Esophagus muscularis mucosa (tissue), 4 donors: ENCODE measurements around the gene LRGUK. TPM values are rescaled to one million over a fixed set of nuclear protein-coding genes. Genes with fewer than 3 reads are reported as not detected.

Experiments
- DNase-seq: peaks from one replicate; pipeline ENCODE4 v3.0.0-alpha.2; 2017; ENCODE audit errors: extremely low spot score
- H3K27ac ChIP-seq, 4 donors: fragments of 200-600 bp; sonication (generic); replicated peaks in 1 of 4; 1 replicate in 3 of 4; 2 replicates in 1 of 4; pipeline ENCODE4 v1.5.1; 2016 to 2019; ENCODE audit warnings: mild to moderate bottlenecking in 1 of 4
- H3K27me3 ChIP-seq, 4 donors: fragments of 200-600 bp; sonication (generic); one replicate each; pipeline versions ENCODE4 v1.5.1 to v1.6.0; 2016 to 2019
- H3K36me3 ChIP-seq, 4 donors: fragments of 200-600 bp; sonication (generic); one replicate each; pipeline ENCODE4 v1.5.1; 2016 to 2019
- H3K4me1 ChIP-seq, 4 donors: fragments of 200-600 bp; sonication (generic); one replicate each; pipeline ENCODE4 v1.5.1; 2016 to 2019
- H3K4me3 ChIP-seq, 4 donors: fragments of 200-600 bp; sonication (generic); 1 replicate in 2 of 4; 2 replicates in 2 of 4; pipeline ENCODE4 v1.5.1; 2016 to 2019; ENCODE audit warnings: mild to moderate bottlenecking in 4 of 4, moderate library complexity in 1 of 4
- H3K9me3 ChIP-seq, 4 donors: fragments of 200-600 bp; sonication (generic); 1 replicate in 3 of 4; 2 replicates in 1 of 4; pipeline ENCODE4 v1.5.1; 2016 to 2019
- EP300 ChIP-seq: sonication (generic); formaldehyde crosslinking; IDR thresholded peaks from one replicate; pipeline ENCODE4 v1.6.1; 2017; ENCODE audit warnings: antibody characterized with exemption
- POLR2A ChIP-seq: fragments of 450-650 bp; IDR thresholded peaks from one replicate; pipeline ENCODE4 v1.6.1; 2017; ENCODE audit warnings: antibody characterized with exemption, moderate library complexity, mild to moderate bottlenecking, low read depth
- POLR2AphosphoS5 ChIP-seq, 2 donors: sonication (generic); formaldehyde crosslinking; IDR thresholded peaks; one replicate each; pipeline ENCODE4 v1.6.1; 2017; ENCODE audit warnings: antibody characterized with exemption in 2 of 2
- WGBS: methylation state at CpG from one replicate; pipeline ENCODE4 v1.1.5; 2018; 5-methylcytosine and 5-hydroxymethylcytosine counted together
- intact Hi-C: fragments of 100-400 bp; cut with DNase I; formaldehyde crosslinking; loops from one replicate; pipeline ENCODE4 v1.15.1; 2023
- total RNA-seq, 4 donors: library from RNA; depleted of rRNA; stranded (reverse); fragments of >200 nt; gene quantifications; one replicate each; pipeline versions ENCODE4 v1.1.0 to v1.2.1, GENCODE V29; 2016
- TF ChIP-seq, protein P1 (sequence below), 3 experiments: fragments of 200-600 bp in 2 of 3; fragments of 450-650 bp in 1 of 3; sonication (generic) in 2 of 3; IDR thresholded peaks; one replicate each; pipeline ENCODE4 v1.5.1; 2017 to 2019; ENCODE audit warnings: antibody characterized with exemption in 3 of 3, mild to moderate bottlenecking in 2 of 3, moderate library complexity in 1 of 3

The LRGUK gene
- total RNA-seq, 4 donors from 2014 or later: 0.13 to 0.83 (median 0.31) TPM

GRCh38 chr7:134302120-134302519, 175.0 kb downstream of the LRGUK start:
- WGBS: 62% methylated on average over 2 of the region's 2 CpGs
- peaks cover 0 to 61% (median 19%) of the 10 kb centered on the region in 4 donors for H3K36me3 ChIP-seq
- peak overlapping the region in 3 of 4 donors; percentile 20 to 56 (median 23) for H3K27ac ChIP-seq
- no peak for DNase-seq
- intact Hi-C loops: no loop called here
- TF ChIP-seq POLR2A (no peak), EP300 (no peak), POLR2AphosphoS5 (IDR thresholded peaks at IDR 0.05) (no peak)
- TF ChIP-seq, protein P1, sequence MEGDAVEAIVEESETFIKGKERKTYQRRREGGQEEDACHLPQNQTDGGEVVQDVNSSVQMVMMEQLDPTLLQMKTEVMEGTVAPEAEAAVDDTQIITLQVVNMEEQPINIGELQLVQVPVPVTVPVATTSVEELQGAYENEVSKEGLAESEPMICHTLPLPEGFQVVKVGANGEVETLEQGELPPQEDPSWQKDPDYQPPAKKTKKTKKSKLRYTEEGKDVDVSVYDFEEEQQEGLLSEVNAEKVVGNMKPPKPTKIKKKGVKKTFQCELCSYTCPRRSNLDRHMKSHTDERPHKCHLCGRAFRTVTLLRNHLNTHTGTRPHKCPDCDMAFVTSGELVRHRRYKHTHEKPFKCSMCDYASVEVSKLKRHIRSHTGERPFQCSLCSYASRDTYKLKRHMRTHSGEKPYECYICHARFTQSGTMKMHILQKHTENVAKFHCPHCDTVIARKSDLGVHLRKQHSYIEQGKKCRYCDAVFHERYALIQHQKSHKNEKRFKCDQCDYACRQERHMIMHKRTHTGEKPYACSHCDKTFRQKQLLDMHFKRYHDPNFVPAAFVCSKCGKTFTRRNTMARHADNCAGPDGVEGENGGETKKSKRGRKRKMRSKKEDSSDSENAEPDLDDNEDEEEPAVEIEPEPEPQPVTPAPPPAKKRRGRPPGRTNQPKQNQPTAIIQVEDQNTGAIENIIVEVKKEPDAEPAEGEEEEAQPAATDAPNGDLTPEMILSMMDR (IDR thresholded peaks at IDR 0.05): no peak
- H3K4me1 ChIP-seq: peaks cover 0 to 53% (median 34%) of the 10 kb centered on the region in 4 donors
- no peaks in the 10 kb centered on the region for H3K27me3 ChIP-seq
- H3K9me3 ChIP-seq: no peaks in the 10 kb centered on the region
- no peak overlapping the region for H3K4me3 ChIP-seq

DNA sequence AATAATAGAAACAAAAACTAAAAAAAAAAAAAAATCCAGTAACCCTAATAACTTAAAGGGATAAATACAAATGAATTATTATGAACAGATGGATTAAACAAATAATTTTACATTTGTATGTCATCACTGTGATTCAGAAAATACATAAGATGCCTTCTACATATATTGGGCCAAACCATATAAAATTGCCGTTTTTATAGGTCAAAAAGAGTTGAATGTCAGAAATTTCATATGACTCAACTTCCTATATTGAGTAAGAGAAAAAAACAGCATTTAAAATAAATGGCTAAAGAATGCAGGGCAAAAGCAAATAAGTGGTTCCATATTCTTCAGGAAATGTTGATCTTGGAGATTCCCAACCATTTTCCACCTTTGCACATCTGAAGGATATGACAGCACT, 180.2 kb downstream of the LRGUK start:
- DNase-seq: no peak
- H3K36me3 ChIP-seq: peaks cover 0 to 37% (median 20%) of the 10 kb centered on the region in 4 donors
- peaks cover 0 to 14% (median 3%) of the 10 kb centered on the region in 4 donors for H3K4me1 ChIP-seq
- H3K4me3 ChIP-seq: no peak overlapping the region
- H3K27me3 ChIP-seq: no peaks in the 10 kb centered on the region
- intact Hi-C loops: no loop called here
- no peak overlapping the region for H3K27ac ChIP-seq
- no peaks in the 10 kb centered on the region for H3K9me3 ChIP-seq
- TF ChIP-seq EP300 (no peak), POLR2AphosphoS5 (IDR thresholded peaks at IDR 0.05) (no peak), POLR2A (no peak)
- TF ChIP-seq, protein P1 (IDR thresholded peaks at IDR 0.05): no peak
- 90% methylated on average over 1 of the region's 1 CpG for WGBS

DNA sequence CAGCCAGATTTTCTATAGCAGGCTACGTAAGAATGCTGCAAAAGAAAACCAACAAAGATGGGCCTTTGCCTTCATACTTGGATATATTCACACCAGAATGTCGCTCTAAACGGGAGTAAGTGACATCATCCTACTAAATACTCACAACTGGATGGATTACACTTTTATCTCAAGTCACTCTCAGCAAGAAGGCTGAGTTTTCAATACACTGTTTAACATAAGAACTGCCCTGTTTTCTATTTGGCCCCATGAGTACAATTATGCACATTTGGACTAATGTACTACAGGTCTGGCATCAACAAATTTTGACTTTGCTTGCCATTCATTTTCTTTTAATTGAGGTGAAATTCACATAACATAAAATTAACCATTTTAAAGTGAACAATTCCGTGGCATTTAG, 181.4 kb downstream of the LRGUK start:
- TF ChIP-seq POLR2A: no peak
- Histone ChIP-seq H3K4me1 (peaks cover 0 to 9% (median 2%) of the 10 kb centered on the region in 4 donors), H3K27ac (no peak overlapping the region), H3K27me3 (no peaks in the 10 kb centered on the region), H3K4me3 (no peak overlapping the region), H3K9me3 (no peaks in the 10 kb centered on the region), H3K36me3 (peaks cover 0 to 28% (median 18%) of the 10 kb centered on the region in 4 donors)
- intact Hi-C loops: no loop called here
- WGBS: 84% methylated on average over 4 of the region's 4 CpGs
- DNase-seq: no peak

- Histone ChIP-seq H3K4me3 (no peak overlapping the region), H3K27ac (no peak overlapping the region), H3K36me3 (peaks cover 0 to 4% (median 2%) of the 10 kb centered on the region in 4 donors), H3K9me3 (no peaks in the 10 kb centered on the region), H3K27me3 (no peaks in the 10 kb centered on the region), H3K4me1 (peaks cover 5 to 19% (median 10%) of the 10 kb centered on the region in 4 donors)
- DNase-seq: no peak
- 96% methylated on average over 4 of the region's 4 CpGs for WGBS
- intact Hi-C loops: no loop called here
- no peak for TF ChIP-seq POLR2AphosphoS5 (IDR thresholded peaks at IDR 0.05)
- TF ChIP-seq, protein P1 (IDR thresholded peaks at IDR 0.05): no peak
Observed at GRCh38 chr7:134311807-134312206, 184.7 kb downstream of the LRGUK start.

DNA sequence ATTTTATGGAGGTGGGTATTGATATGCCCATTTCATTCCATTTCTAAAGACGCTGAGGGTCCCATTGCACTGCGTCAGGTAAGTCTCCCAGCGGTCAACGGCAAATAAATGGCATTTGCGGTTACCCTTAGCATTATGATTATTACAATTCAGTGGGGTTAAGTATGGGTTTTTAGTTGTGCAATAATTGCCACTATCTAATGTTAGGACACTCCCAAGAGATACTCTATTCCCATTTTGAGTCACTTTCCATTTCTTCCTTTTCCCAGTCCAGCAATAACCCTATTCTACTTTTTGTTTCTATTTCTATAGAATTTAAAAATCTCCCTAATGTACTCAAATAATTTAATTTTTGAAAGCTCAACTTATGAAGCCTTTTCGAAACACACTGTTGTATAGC, 185.6 kb downstream of the LRGUK start:
- Histone ChIP-seq H3K4me1 (peaks cover 5 to 26% (median 13%) of the 10 kb centered on the region in 4 donors), H3K36me3 (peaks cover 0 to 4% (median 2%) of the 10 kb centered on the region in 4 donors), H3K9me3 (no peaks in the 10 kb centered on the region), H3K27me3 (no peaks in the 10 kb centered on the region), H3K27ac (no peak overlapping the region), H3K4me3 (no peak overlapping the region)
- intact Hi-C loops: no loop called here
- 89% methylated on average over 6 of the region's 6 CpGs for WGBS
- no peak for DNase-seq
- TF ChIP-seq POLR2A (no peak), POLR2AphosphoS5 (IDR thresholded peaks at IDR 0.05) (no peak), EP300 (no peak)
- TF ChIP-seq, protein P1 (IDR thresholded peaks at IDR 0.05): no peak
